Body of pancreas (tissue), 4 donors: ENCODE data around the gene ELK1. TPM values are rescaled to one million over a fixed set of nuclear protein-coding genes. Genes with fewer than 3 reads are reported as not detected.

ENCODE experiments used
- ATAC-seq: fragments of 150-250 bp; one replicate; pipeline ENCODE4 v1.9.1; 2016
- DNase-seq, 4 donors: peaks; one replicate each; pipeline ENCODE4 v3.0.0-alpha.2; 2019
- H3K27ac ChIP-seq, 4 donors: fragments of 200-600 bp; sonication (generic); 1 replicate in 3 of 4; 2 replicates in 1 of 4; pipeline versions ENCODE4 v1.5.1 to v1.6.1; 2016 to 2019; ENCODE audit warnings: mild to moderate bottlenecking in 1 of 4, mixed read lengths in 1 of 4, moderate library complexity in 1 of 4
- H3K27me3 ChIP-seq, 2 donors: fragments of 200-600 bp; sonication (generic); one replicate each; pipeline ENCODE4 v1.6.0; 2016; ENCODE audit warnings: mild to moderate bottlenecking in 1 of 2
- H3K36me3 ChIP-seq, 2 donors: fragments of 200-600 bp; sonication (generic); replicated peaks in 1 of 2; 2 replicates each; pipeline ENCODE4 v1.5.1; 2016; ENCODE audit warnings: low read depth in 2 of 2; ENCODE audit not compliant: insufficient read depth in 1 of 2
- H3K4me1 ChIP-seq: fragments of 200-600 bp; sonication (generic); one replicate; pipeline ENCODE4 v1.6.0; 2016
- H3K4me3 ChIP-seq, 2 donors: fragments of 200-600 bp; sonication (generic); 1 replicate in 1 of 2; 2 replicates in 1 of 2; pipeline ENCODE4 v1.5.1; 2016 to 2019
- H3K9me3 ChIP-seq, 3 donors: fragments of 200-600 bp; sonication (generic); 1 replicate in 2 of 3; 2 replicates in 1 of 3; pipeline ENCODE4 v1.5.1; 2016
- POLR2A ChIP-seq, 3 donors: fragments of 450-650 bp; IDR thresholded peaks; one replicate each; pipeline ENCODE4 v1.6.1; 2016; ENCODE audit warnings: antibody characterized with exemption in 3 of 3, mild to moderate bottlenecking in 2 of 3
- WGBS, 2 donors: methylation state at CpG; one replicate each; pipeline ENCODE4 v1.1.5; 2017; 5-methylcytosine and 5-hydroxymethylcytosine counted together
- intact Hi-C: fragments of 100-400 bp; cut with DNase I; formaldehyde crosslinking; loops from one replicate; pipeline ENCODE4 v1.15.1; 2023
- total RNA-seq, 2 donors: library from RNA; depleted of rRNA; stranded (reverse); fragments of >200 nt; gene quantifications; one replicate each; pipeline ENCODE4 v1.1.0, GENCODE V29; 2016
- TF ChIP-seq, protein P1 (sequence below), 7 experiments: fragments of 450-650 bp in 4 of 7; fragments of 200-600 bp in 3 of 7; sonication (generic) in 3 of 7; IDR thresholded peaks; one replicate each; pipeline ENCODE4 v1.5.1; 2016 to 2019; ENCODE audit warnings: antibody characterized with exemption in 7 of 7

The ELK1 gene
- total RNA-seq, 2 donors from 2014 or later, result 6.9 to 9.9 TPM

DNA sequence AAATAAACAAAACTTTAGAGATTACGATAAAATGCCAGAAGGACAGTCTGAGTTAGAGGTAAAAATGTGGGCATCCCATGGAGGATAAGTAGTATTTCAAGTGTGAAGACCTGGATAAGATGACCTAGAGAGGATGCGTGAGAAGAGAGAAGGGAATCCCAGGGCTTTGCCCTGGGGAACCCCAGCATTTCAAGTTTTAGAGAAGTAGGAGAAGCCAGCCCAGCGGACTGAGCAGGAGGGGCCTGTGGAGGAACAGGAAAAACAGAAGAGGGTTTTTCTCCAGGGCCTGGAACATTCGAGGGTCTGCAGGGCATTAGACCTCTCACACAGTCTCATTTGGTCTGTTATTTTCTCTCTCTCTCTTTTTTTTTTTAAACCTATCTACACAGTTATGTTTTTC is 17.7 kb downstream of the ELK1 start:
- intact Hi-C loops, result no loop called here
- H3K9me3 ChIP-seq, result no peaks in the 10 kb centered on the region
- H3K4me1 ChIP-seq, result no peaks in the 10 kb centered on the region
- ATAC-seq (no peak), DNase-seq (peak in 1 of 4 donors; percentile 12)
- H3K27ac ChIP-seq, result no peak overlapping the region
- H3K36me3 ChIP-seq, result no peaks in the 10 kb centered on the region
- H3K4me3 ChIP-seq, result no peak overlapping the region
- TF ChIP-seq, protein P1, sequence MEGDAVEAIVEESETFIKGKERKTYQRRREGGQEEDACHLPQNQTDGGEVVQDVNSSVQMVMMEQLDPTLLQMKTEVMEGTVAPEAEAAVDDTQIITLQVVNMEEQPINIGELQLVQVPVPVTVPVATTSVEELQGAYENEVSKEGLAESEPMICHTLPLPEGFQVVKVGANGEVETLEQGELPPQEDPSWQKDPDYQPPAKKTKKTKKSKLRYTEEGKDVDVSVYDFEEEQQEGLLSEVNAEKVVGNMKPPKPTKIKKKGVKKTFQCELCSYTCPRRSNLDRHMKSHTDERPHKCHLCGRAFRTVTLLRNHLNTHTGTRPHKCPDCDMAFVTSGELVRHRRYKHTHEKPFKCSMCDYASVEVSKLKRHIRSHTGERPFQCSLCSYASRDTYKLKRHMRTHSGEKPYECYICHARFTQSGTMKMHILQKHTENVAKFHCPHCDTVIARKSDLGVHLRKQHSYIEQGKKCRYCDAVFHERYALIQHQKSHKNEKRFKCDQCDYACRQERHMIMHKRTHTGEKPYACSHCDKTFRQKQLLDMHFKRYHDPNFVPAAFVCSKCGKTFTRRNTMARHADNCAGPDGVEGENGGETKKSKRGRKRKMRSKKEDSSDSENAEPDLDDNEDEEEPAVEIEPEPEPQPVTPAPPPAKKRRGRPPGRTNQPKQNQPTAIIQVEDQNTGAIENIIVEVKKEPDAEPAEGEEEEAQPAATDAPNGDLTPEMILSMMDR (IDR thresholded peaks at IDR 0.05), result no peak
- TF ChIP-seq POLR2A (IDR thresholded peaks at IDR 0.05), result no peak
- WGBS, 2 donors, result 48 to 57% methylated on average over 4 of the region's 4 CpGs
- no peaks in the 10 kb centered on the region for H3K27me3 ChIP-seq

DNA sequence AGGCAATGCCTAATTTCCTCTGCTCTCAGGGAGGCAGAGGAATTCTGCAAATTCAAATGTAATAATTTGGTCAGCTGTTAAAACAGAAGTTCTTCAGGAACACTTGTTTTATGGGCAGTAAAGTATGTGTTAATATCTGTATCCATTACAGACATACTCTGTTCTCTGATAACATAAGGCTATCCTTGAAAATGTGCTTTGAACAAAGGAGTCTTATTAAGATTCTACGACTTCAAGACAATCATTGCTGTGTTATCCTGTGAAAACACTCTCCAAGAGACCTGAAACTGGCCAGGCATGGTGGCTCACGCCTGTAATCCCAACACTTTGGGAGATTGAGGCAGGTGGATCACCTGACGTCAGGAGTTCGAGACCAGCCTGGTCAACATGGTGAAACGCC is 18.7 kb downstream of the ELK1 start:
- no peak for ATAC-seq
- DNase-seq, result no peak

DNA sequence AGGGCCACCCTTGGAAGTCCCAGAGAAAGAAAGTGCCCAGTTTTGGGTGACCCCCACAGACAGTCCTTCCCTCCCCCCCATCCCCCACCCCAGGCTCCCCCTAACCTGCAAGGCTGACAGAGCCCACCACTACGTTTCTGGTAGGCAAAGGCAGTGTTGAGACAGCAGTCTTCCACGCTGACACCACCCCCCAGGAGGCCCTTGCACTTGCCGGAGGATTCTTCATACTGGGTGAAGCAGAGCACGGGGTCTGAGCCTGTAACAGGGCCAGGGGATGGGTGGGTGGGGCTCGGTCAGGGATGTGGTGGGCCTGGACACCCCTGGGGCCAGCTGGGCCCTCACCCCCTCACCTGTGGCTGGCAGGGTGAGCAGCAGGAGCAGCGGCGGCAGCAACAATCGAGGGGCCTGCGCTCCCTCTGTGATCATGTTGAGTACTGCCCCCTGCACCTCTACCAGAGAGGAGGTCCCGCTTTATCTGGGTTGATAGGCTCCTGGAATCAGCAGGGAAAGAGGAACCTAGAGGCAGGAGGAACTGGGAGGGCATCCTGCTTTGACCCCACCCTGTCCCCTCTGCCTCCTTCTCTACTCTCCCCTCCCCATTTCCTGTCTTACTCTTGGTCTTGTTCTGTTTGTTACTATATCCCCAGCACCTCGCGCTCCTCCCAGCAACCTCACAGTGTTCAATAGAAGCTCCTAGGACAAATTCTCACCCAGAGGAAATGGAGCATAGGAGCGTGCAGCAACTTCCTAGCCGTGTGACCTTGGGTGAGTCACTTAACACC is 20.8 kb downstream of the ELK1 start, which contains the start of gene CFP:
CFP (minus strand) TSS at position 512 of the 782 bp plus-strand sequence; CDS start at position 426, 86 bp downstream.
- no peak within 1 kb of the TSS for H3K27ac ChIP-seq
- TF ChIP-seq POLR2A (IDR thresholded peaks at IDR 0.05), result no peak

More for the DNA sequence above, 18.7 kb downstream of the ELK1 start:
- 79% methylated on average over 5 of the region's 5 CpGs; no CpG with 5 or more reads in 1 of the 2 donors for whole genome bisulfite sequencing, 2 donors
- H3K27ac ChIP-seq, result no peak overlapping the region
- no peaks in the 10 kb centered on the region for H3K4me1 ChIP-seq
- H3K36me3 ChIP-seq, result no peaks in the 10 kb centered on the region
- intact Hi-C loops, result no loop called here
- TF ChIP-seq, protein P1 (IDR thresholded peaks at IDR 0.05), result no peak
- no peak for TF ChIP-seq POLR2A (IDR thresholded peaks at IDR 0.05)
- H3K27me3 ChIP-seq, result no peaks in the 10 kb centered on the region
- no peaks in the 10 kb centered on the region for H3K9me3 ChIP-seq
- H3K4me3 ChIP-seq, result no peak overlapping the region

DNA sequence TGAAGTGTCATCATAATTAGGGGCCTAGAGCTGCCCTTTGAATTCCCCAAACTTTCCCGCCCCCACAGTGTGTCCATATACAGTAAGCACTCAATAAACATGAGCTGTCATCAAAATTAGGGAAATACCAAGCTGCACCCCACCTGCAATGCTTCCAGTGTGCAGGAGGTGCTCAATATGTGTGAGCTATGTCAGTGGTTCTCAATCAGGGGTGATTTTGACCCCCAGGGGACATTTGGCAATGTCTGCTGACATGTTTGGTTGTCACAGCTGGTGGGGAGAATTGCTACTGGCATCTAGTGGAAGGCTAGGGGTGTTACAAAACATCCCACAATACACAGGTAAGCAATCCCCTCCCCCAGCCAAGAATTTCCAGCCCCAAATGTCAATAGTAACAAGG is 21.4 kb downstream of the ELK1 start:
- Histone ChIP-seq H3K4me1 (peaks cover under 1% of the 10 kb centered on the region), H3K9me3 (no peaks in the 10 kb centered on the region), H3K27me3 (no peaks in the 10 kb centered on the region), H3K27ac (no peak overlapping the region), H3K4me3 (no peak overlapping the region), H3K36me3 (no peaks in the 10 kb centered on the region)
- TF ChIP-seq, protein P1 (IDR thresholded peaks at IDR 0.05), result no peak
- no peak for TF ChIP-seq POLR2A (IDR thresholded peaks at IDR 0.05)
- intact Hi-C loops, result no loop called here
- DNase-seq (no peak), ATAC-seq (no peak)
- 100% methylated on average over 1 of the region's 1 CpG; no CpG with 5 or more reads in 1 of the 2 donors for WGBS, 2 donors

More for the DNA sequence above, 20.8 kb downstream of the ELK1 start, which contains the start of gene CFP:
- Histone ChIP-seq H3K27me3 (no peaks in the 10 kb centered on the region), H3K4me3 (no peak within 1 kb of the TSS), H3K9me3 (no peaks in the 10 kb centered on the region), H3K4me1 (no peaks in the 10 kb centered on the region), H3K36me3 (no peaks in the 10 kb centered on the region)
- no peak for DNase-seq
- no peak for ATAC-seq
- intact Hi-C loops, result no loop called here
- 59 to 66% methylated on average over 5 to 10 of the region's 14 CpGs for WGBS, 2 donors

DNA sequence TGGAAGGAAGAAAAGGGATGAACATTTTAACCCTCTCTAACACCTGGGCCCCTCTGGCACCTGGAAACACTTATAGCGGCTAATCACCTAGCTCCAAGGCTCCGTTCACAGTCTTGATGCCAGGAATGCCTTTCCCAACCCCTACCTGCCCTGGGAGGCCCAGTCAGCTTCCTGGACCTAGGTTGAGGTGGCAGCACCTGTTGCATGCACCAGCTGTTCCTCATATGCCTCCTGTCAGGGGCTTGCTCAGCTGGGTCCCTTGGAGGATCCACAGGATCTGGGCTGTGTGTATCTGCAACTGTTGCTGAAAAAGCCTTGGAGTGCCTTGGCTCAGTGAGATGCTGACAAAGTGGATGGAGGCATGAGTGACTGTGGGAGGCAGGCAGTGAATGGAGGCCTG is 25.0 kb downstream of the ELK1 start:
- peaks cover 8% of the 10 kb centered on the region for H3K4me1 ChIP-seq
- 80 to 100% methylated on average over 2 of the region's 2 CpGs for WGBS, 2 donors
- H3K9me3 ChIP-seq, result no peaks in the 10 kb centered on the region
- no peak for TF ChIP-seq POLR2A (IDR thresholded peaks at IDR 0.05)
- TF ChIP-seq, protein P1 (IDR thresholded peaks at IDR 0.05), result no peak
- no peak overlapping the region for H3K4me3 ChIP-seq
- no peak overlapping the region for H3K27ac ChIP-seq
- no peaks in the 10 kb centered on the region for H3K27me3 ChIP-seq
- intact Hi-C loops, result no loop called here
- DNase-seq (no peak), ATAC-seq (no peak)
- H3K36me3 ChIP-seq, result no peaks in the 10 kb centered on the region
